Measurements from ENCODE around the gene LRRN2.
A peak's percentile ranks its signal among the peaks of the same experiment; 100 is the strongest.
"Not testable (repeated sequence)": the region's sequence is repeated elsewhere in the genome, so short reads cannot be mapped to it uniquely, and the experiment has no call there.

Gene LRRN2

GRCh38 chr1:204579681-204580080 is 105.9 kb downstream of the LRRN2 start:
- intact Hi-C loops (cut with DNase I) = no loop called here
- no peak for DNase-seq

- intact Hi-C loops (cut with DNase I) = no loop called here
- DNase-seq = peak in 1 of 10 donors; percentile 70
Measured at GRCh38 chr1:204578867-204579664, 106.5 kb downstream of the LRRN2 start.

- DNase-seq = peak in 1 of 10 donors; percentile 63
- intact Hi-C loops (cut with DNase I) = no loop called here
Measured at GRCh38 chr1:204577794-204578478, 107.6 kb downstream of the LRRN2 start.

DNA sequence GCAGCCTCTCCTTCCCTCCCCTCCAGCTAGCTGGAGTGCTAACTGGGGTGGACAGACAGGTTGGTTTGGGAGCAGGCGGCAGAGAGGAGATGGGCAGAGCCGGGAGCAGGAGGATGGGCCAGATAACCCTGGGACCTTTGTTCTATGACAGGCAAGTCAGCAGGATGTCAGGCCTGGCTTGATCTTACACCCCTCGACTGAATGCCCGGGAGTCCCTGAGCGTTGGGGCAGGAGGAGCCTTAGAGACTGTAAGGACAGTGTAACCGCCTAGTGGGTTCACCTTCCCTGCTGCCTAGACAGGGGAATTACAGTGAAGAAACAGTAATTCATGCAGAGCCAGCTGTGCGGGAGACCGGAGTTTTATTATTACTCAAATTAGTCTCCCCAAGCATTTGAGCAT is 109.1 kb downstream of the LRRN2 start:
- no peak for DNase-seq
- intact Hi-C loops (cut with DNase I) = no loop called here

DNA sequence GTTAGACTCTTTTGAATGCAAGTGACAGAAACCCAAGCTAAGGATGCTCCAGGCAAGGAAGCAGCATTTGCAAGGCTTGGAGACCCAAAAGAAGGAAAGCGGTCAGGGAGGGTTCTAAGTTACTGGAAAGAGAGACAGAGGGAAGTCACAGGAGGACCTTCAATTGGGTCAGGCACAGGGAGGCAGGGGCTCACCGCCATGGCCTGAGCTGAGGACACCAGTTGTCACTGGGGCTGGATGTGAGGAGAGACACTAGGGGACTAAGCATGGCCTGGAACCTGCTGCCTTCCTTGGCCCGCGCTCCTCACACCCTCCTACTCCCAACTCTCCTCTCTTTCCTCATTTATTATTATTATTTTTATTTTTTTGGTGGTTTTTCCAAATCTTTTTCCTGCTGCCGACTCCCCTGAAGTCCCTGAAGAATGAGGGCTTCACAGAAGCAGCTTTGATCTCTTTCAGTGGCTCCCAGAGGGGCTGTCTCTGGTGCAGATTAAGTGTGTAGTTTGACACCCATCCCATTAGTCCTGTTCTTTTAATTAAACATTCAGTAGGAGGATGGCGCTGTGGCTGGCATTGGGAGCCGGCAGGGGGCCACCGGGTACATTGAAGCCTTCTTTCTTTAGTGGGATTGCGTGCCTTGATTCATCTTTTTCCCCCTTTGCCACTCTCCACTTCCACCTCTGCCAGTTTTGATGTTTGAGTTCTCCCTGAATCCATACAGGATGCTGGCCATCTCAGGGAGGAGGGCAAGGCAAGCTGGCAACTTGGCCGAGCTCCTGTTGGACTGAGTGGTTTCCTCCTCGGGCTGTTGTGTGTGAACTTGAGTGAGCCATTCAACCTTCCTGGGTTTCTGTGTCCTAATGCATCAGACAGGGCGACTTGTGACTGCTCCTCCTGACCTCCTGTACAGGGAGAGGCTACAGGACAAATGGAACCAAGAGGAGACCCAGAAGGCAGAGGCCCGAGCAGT is 110.0 kb downstream of the LRRN2 start:
- intact Hi-C loops (cut with DNase I) = no loop called here
- no peak for DNase-seq

- peak in 1 of 10 donors; percentile 77 for DNase-seq
- intact Hi-C loops (cut with DNase I) = no loop called here
Measured at GRCh38 chr1:204574865-204575163, 110.7 kb downstream of the LRRN2 start.

DNA sequence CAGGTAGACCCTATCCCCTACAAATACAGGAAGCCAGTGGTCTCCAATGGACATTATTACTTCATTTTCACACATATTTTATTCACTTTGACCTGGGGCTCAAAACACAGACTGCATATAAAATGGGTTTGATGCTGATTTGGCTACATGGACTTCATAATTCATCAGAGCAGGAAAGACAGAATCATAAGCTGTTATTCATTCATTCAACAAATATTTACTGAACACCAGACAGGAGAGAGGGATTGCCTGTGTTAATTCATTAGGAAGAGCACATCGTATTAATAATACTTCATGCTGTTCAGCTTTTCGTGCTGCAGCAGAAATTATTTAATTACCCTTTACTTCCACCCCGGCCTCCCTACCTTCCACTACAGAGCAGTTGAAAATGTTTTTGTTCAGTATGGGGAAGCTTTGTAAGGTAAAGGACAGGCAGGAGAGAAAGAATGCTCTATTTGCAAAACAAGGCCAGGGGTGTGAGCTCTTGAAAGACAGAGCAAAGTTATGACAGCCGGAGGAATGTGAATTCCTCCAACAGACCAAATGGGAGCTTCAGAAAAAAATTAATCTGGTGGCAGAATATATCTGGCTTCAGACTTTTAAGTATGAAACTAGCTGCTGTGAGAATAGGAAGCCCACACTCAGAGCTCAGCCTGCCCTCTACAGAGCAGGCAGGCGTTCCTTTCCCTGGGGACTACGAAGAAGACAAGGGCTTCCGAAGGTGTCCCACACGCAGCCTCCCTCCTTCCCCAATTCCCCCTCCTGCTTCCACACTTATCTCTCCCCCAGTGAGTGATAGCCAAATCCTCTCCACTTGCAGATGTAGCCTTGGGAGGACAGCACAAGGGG is 111.3 kb downstream of the LRRN2 start:
- intact Hi-C loops (cut with DNase I) = no loop called here
- no peak for DNase-seq

GRCh38 chr1:204572923-204573922 is 112.3 kb downstream of the LRRN2 start:
- DNase-seq = no peak
- intact Hi-C loops (cut with DNase I) = no loop called here

- no peak for DNase-seq
- intact Hi-C loops (cut with DNase I) = no loop called here
Measured at GRCh38 chr1:204571631-204572030, 113.9 kb downstream of the LRRN2 start.

DNA sequence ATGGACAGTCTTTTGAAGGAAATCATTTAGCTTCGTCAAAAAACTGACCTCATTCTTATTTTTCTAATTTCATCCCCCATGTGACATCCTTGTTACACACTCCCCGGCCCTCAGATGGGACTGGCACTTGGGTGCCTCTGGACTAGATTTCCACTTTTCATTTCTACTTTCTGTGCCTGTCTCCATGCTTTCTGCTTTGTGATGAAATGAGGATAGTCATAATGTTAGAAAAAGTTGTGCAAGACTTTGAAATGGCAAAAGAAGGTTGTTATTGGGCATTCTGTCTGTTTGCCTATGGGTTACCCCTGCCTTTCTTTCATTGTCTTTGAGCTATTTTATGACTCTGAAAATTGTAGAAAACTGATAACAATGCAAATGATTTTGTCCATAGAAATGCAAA is 114.4 kb downstream of the LRRN2 start:
- intact Hi-C loops (cut with DNase I) = no loop called here
- no peak for DNase-seq

DNA sequence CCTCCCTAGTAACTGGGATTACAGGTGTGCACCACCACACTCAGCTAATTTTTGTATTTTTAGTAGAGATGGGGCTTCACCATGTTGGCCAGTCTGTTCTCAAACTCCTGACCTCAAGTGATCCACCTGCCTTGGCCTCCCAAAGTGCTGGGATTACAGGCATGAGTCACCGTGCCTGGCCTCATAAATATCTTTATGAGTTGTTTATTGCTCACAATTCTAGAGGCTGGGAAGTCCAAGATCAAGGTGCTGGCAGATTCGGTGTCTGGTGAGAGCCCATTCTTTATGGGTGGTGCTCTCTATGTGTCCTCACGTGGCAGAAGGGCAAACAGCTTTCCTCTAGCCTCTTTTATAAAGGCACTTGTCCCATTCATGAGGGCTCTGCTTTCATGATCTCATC is 115.5 kb downstream of the LRRN2 start:
- intact Hi-C loops (cut with DNase I); DNase-seq: not testable (repeated sequence)

- DNase-seq = no peak
- intact Hi-C loops (cut with DNase I) = no loop called here
Measured at GRCh38 chr1:204569478-204569877, 116.1 kb downstream of the LRRN2 start.

- DNase-seq = no peak
- intact Hi-C loops (cut with DNase I) = no loop called here
Measured at GRCh38 chr1:204568576-204569315, 116.8 kb downstream of the LRRN2 start.

Data from posterior cingulate gyrus (tissue), 11 donors.